Rectal smooth muscle tissue (tissue), 1 donor: ENCODE measurements around the gene CNGA3.

Experiments
- H3K27ac ChIP-seq: one replicate; pipeline ENCODE4 v1.7.0; 2013; ENCODE audit warnings: low read depth, low read length, inconsistent platforms
- H3K27me3 ChIP-seq: one replicate; pipeline ENCODE4 v1.7.0; 2013; ENCODE audit warnings: low read length; ENCODE audit not compliant: control insufficient read depth, insufficient read depth
- H3K36me3 ChIP-seq: one replicate; pipeline ENCODE4 v1.7.0; 2013; ENCODE audit warnings: low read length; ENCODE audit not compliant: control insufficient read depth, insufficient read depth
- H3K4me1 ChIP-seq: one replicate; pipeline ENCODE4 v1.7.0; 2013; ENCODE audit warnings: low read length; ENCODE audit not compliant: control insufficient read depth, insufficient read depth
- H3K4me3 ChIP-seq: one replicate; pipeline ENCODE4 v1.7.0; 2013; ENCODE audit warnings: low read length
- H3K9ac ChIP-seq: one replicate; pipeline ENCODE4 v1.7.0; 2013; ENCODE audit warnings: low read length

CNGA3 gene

GRCh38 chr2:98334439-98335078 is 11.7 kb upstream of the CNGA3 start:
- Histone ChIP-seq H3K27me3 (no peaks in the 10 kb centered on the region), H3K4me3 (no peak overlapping the region), H3K9ac (no peak overlapping the region)

GRCh38 chr2:98335271-98335670 is 11.0 kb upstream of the CNGA3 start:
- no peak overlapping the region for H3K4me3 ChIP-seq

More at GRCh38 chr2:98334439-98335078, 11.7 kb upstream of the CNGA3 start:
- Histone ChIP-seq H3K27ac (no peak overlapping the region), H3K36me3 (no peaks in the 10 kb centered on the region), H3K4me1 (peaks cover 7% of the 10 kb centered on the region)

GRCh38 chr2:98341241-98341640 is 5.0 kb upstream of the CNGA3 start:
- no peaks in the 10 kb centered on the region for H3K36me3 ChIP-seq
- H3K27ac ChIP-seq = no peak overlapping the region
- no peaks in the 10 kb centered on the region for H3K4me1 ChIP-seq
- H3K4me3 ChIP-seq = no peak overlapping the region
- H3K9ac ChIP-seq = no peak overlapping the region
- no peaks in the 10 kb centered on the region for H3K27me3 ChIP-seq

More at GRCh38 chr2:98335271-98335670, 11.0 kb upstream of the CNGA3 start:
- H3K9ac ChIP-seq = no peak overlapping the region
- H3K27me3 ChIP-seq = no peaks in the 10 kb centered on the region
- H3K27ac ChIP-seq = no peak overlapping the region
- peaks cover 7% of the 10 kb centered on the region for H3K4me1 ChIP-seq
- no peaks in the 10 kb centered on the region for H3K36me3 ChIP-seq

- Histone ChIP-seq H3K9ac (no peak overlapping the region), H3K4me3 (no peak overlapping the region), H3K36me3 (no peaks in the 10 kb centered on the region), H3K4me1 (no peaks in the 10 kb centered on the region), H3K27me3 (peaks cover 12% of the 10 kb centered on the region), H3K27ac (no peak overlapping the region)
These were observed 3.0 kb upstream of the CNGA3 start for GRCh38 chr2:98343285-98343684.

GRCh38 chr2:98347298-98348065 is 1.2 kb downstream of the CNGA3 start:
- H3K4me1 ChIP-seq = no peaks in the 10 kb centered on the region
- H3K27ac ChIP-seq = no peak overlapping the region
- peaks cover 17% of the 10 kb centered on the region for H3K27me3 ChIP-seq
- no peak overlapping the region for H3K4me3 ChIP-seq
- H3K9ac ChIP-seq = no peak overlapping the region
- no peaks in the 10 kb centered on the region for H3K36me3 ChIP-seq

- Histone ChIP-seq H3K4me3 (no peak overlapping the region), H3K27ac (no peak overlapping the region), H3K36me3 (no peaks in the 10 kb centered on the region), H3K9ac (no peak overlapping the region), H3K27me3 (peaks cover 17% of the 10 kb centered on the region), H3K4me1 (no peaks in the 10 kb centered on the region)
These were observed 1.9 kb downstream of the CNGA3 start for GRCh38 chr2:98348066-98348561.

- Histone ChIP-seq H3K9ac (no peak overlapping the region), H3K4me3 (no peak overlapping the region), H3K4me1 (no peaks in the 10 kb centered on the region), H3K27me3 (peaks cover 17% of the 10 kb centered on the region), H3K36me3 (no peaks in the 10 kb centered on the region), H3K27ac (no peak overlapping the region)
These were observed 4.2 kb downstream of the CNGA3 start for GRCh38 chr2:98350411-98350810.

GRCh38 chr2:98355881-98356280 is 9.6 kb downstream of the CNGA3 start:
- Histone ChIP-seq H3K9ac (no peak overlapping the region), H3K36me3 (no peaks in the 10 kb centered on the region), H3K27me3 (no peaks in the 10 kb centered on the region), H3K4me3 (no peak overlapping the region), H3K4me1 (no peaks in the 10 kb centered on the region), H3K27ac (no peak overlapping the region)

- H3K9ac ChIP-seq = no peak overlapping the region
- H3K4me1 ChIP-seq = no peaks in the 10 kb centered on the region
- no peaks in the 10 kb centered on the region for H3K36me3 ChIP-seq
- no peaks in the 10 kb centered on the region for H3K27me3 ChIP-seq
- H3K4me3 ChIP-seq = no peak overlapping the region
- no peak overlapping the region for H3K27ac ChIP-seq
These were observed 10.5 kb downstream of the CNGA3 start for GRCh38 chr2:98356729-98357128.

- no peaks in the 10 kb centered on the region for H3K4me1 ChIP-seq
- no peak overlapping the region for H3K9ac ChIP-seq
- no peaks in the 10 kb centered on the region for H3K27me3 ChIP-seq
- H3K27ac ChIP-seq = no peak overlapping the region
- H3K4me3 ChIP-seq = no peak overlapping the region
- no peaks in the 10 kb centered on the region for H3K36me3 ChIP-seq
These were observed 11.6 kb downstream of the CNGA3 start for GRCh38 chr2:98357849-98358248.

- Histone ChIP-seq H3K9ac (no peak overlapping the region), H3K4me1 (no peaks in the 10 kb centered on the region), H3K4me3 (no peak overlapping the region), H3K36me3 (no peaks in the 10 kb centered on the region), H3K27me3 (no peaks in the 10 kb centered on the region), H3K27ac (no peak overlapping the region)
These were observed 13.7 kb downstream of the CNGA3 start for GRCh38 chr2:98359986-98360385.

- no peaks in the 10 kb centered on the region for H3K36me3 ChIP-seq
- H3K4me3 ChIP-seq = no peak overlapping the region
- no peaks in the 10 kb centered on the region for H3K4me1 ChIP-seq
- no peak overlapping the region for H3K27ac ChIP-seq
- H3K9ac ChIP-seq = no peak overlapping the region
- no peaks in the 10 kb centered on the region for H3K27me3 ChIP-seq
These were observed 21.5 kb downstream of the CNGA3 start for GRCh38 chr2:98367721-98368120.
